A673 (cell line): ENCODE data around the gene ZNF335. TPM values are rescaled to one million over a fixed set of nuclear protein-coding genes. Genes with fewer than 3 reads are reported as not detected.
A peak's percentile ranks its signal among the peaks of the same experiment; 100 is the strongest.

Experiments used
- BruUV-seq: library from RNA; stranded (reverse); fragments of 400-500 nt; replicated peaks from 2 replicates; lab custom pipeline; 2021; lab: Mats Ljungman, UMichigan
- CTCF ChIA-PET: fragments of 300-600 bp; sonication (Branson Sonifier 250); formaldehyde crosslinking; loops from one replicate; lab custom pipeline; 2022; ENCODE audit warnings: antibody characterized with exemption; lab: Charles Lee
- POLR2A ChIA-PET: fragments of 300-600 bp; sonication (Branson Sonifier 250); formaldehyde crosslinking; loops from one replicate; lab custom pipeline; 2022; ENCODE audit warnings: antibody characterized with exemption; ENCODE audit not compliant: low non-redundant PET; lab: Charles Lee
- DNase-seq: peaks from one replicate; pipeline ENCODE4 v3.0.0-alpha.2; 2015; ENCODE audit warnings: low spot score
- H3K27ac ChIP-seq: fragments of 200-600 bp; sonication (generic); 2 replicates; pipeline ENCODE4 v1.5.1; 2016; ENCODE audit warnings: mixed run types, low read depth, mild to moderate bottlenecking, mixed read lengths, antibody characterized with exemption, low read length; ENCODE audit not compliant: poor library complexity, severe bottlenecking
- H3K27me3 ChIP-seq: fragments of 200-600 bp; sonication (generic); replicated peaks from 2 replicates; pipeline ENCODE4 v1.6.1; 2017; ENCODE audit warnings: mixed run types, low read depth, mild to moderate bottlenecking, mixed read lengths, antibody characterized with exemption, low read length; ENCODE audit not compliant: insufficient read depth, poor library complexity
- H3K36me3 ChIP-seq: fragments of 200-600 bp; sonication (generic); 2 replicates; pipeline ENCODE4 v1.6.1; 2016; ENCODE audit warnings: mixed run types, mild to moderate bottlenecking, mixed read lengths, antibody characterized with exemption, low read length; ENCODE audit not compliant: insufficient read depth, poor library complexity, severe bottlenecking
- H3K4me1 ChIP-seq: fragments of 200-600 bp; sonication (generic); 2 replicates; pipeline ENCODE4 v1.6.1; 2017; ENCODE audit warnings: mixed run types, mild to moderate bottlenecking, mixed read lengths, antibody characterized with exemption, low read length; ENCODE audit not compliant: insufficient read depth, poor library complexity, severe bottlenecking
- H3K4me3 ChIP-seq: fragments of 200-600 bp; sonication (generic); 2 replicates; pipeline ENCODE4 v1.5.1; 2016; ENCODE audit warnings: low read depth, mixed run types, mild to moderate bottlenecking, mixed read lengths, low read length; ENCODE audit not compliant: poor library complexity, severe bottlenecking
- H3K9me3 ChIP-seq: fragments of 200-600 bp; sonication (generic); 2 replicates; pipeline ENCODE4 v1.6.1; 2016; ENCODE audit warnings: mixed run types, low read depth, mild to moderate bottlenecking, mixed read lengths, antibody characterized with exemption, low read length; ENCODE audit not compliant: poor library complexity, severe bottlenecking
- CTCF ChIP-seq: fragments of 300-800, 200-600 bp; sonication (generic); conservative IDR thresholded peaks from 2 replicates; pipeline ENCODE4 v1.5.1; 2017; ENCODE audit warnings: low read depth, mild to moderate bottlenecking, antibody characterized with exemption, low read length, moderate library complexity, mixed read lengths
- EZH2 ChIP-seq: fragments of 200-600 bp; sonication (generic); IDR thresholded peaks from 2 replicates; pipeline ENCODE4 v1.6.1; 2017; ENCODE audit warnings: borderline replicate concordance, low read depth, mild to moderate bottlenecking, mixed read lengths, antibody characterized with exemption, low read length; ENCODE audit not compliant: poor library complexity, severe bottlenecking
- intact Hi-C: fragments of 100-400 bp; cut with micrococcal nuclease; formaldehyde crosslinking; loops from one replicate; pipeline ENCODE4 v1.10.0; 2022; ENCODE audit not compliant: unreplicated experiment
- total RNA-seq: library from RNA; stranded (reverse); gene quantifications from 2 replicates; pipeline ENCODE4 v1.2.3, GENCODE V29; 2021

Gene ZNF335
- total RNA-seq, 1 experiment from 2014 or later = 31.9 TPM

- POLR2A ChIA-PET = interaction anchor here (0.9 kb wide), 1 partner anchor 27 kb away, joined by 7 read pairs; no protein-coding TSS in a partner anchor
Measured at GRCh38 chr20:45953672-45954071, 18.3 kb downstream of the ZNF335 start.

GRCh38 chr20:45952861-45953260, 19.1 kb downstream of the ZNF335 start:
- intact Hi-C loops = no loop called here
- no peak overlapping the region for H3K4me3 ChIP-seq
- TF ChIP-seq CTCF (no peak), EZH2 (no peak)
- no peaks in the 10 kb centered on the region for H3K27me3 ChIP-seq
- peaks cover 78% of the 10 kb centered on the region for H3K36me3 ChIP-seq
- no peak for DNase-seq
- no TSS peak for BruUV-seq
- H3K9me3 ChIP-seq = no peaks in the 10 kb centered on the region
- ChIA-PET CTCF (no interaction called here), POLR2A (interaction anchor here (0.7 to 0.9 kb wide), 2 partner anchors 28 to 140 kb away, joined by 3 to 7 read pairs; no protein-coding TSS in a partner anchor)
- H3K4me1 ChIP-seq = no peaks in the 10 kb centered on the region
- peak overlapping the region; percentile 42 for H3K27ac ChIP-seq

More at GRCh38 chr20:45953672-45954071, 18.3 kb downstream of the ZNF335 start:
- Histone ChIP-seq H3K9me3 (no peaks in the 10 kb centered on the region), H3K27ac (no peak overlapping the region), H3K4me3 (no peak overlapping the region), H3K4me1 (no peaks in the 10 kb centered on the region), H3K36me3 (peaks cover 76% of the 10 kb centered on the region), H3K27me3 (no peaks in the 10 kb centered on the region)
- no TSS peak for BruUV-seq
- intact Hi-C loops = no loop called here
- no peak for TF ChIP-seq EZH2
- TF ChIP-seq CTCF = no peak
- no peak for DNase-seq
- CTCF ChIA-PET = no interaction called here

- Histone ChIP-seq H3K36me3 (peaks cover 78% of the 10 kb centered on the region), H3K4me1 (no peaks in the 10 kb centered on the region), H3K9me3 (no peaks in the 10 kb centered on the region), H3K4me3 (no peak overlapping the region), H3K27ac (peak overlapping the region; percentile 42), H3K27me3 (no peaks in the 10 kb centered on the region)
- BruUV-seq = no TSS peak
- intact Hi-C loops = no loop called here
- DNase-seq = no peak
- POLR2A ChIA-PET = interaction anchor here (0.7 kb wide), 1 partner anchor 139 kb away, joined by 3 read pairs; no protein-coding TSS in a partner anchor
- TF ChIP-seq EZH2 (no peak), CTCF (no peak)
- CTCF ChIA-PET = no interaction called here
Measured at GRCh38 chr20:45951925-45952834, 19.8 kb downstream of the ZNF335 start.
